ENCODE measurements around the gene SIX1. TPM values are rescaled to one million over a fixed set of nuclear protein-coding genes. Genes with fewer than 3 reads are reported as not detected.

SIX1 gene
- total and polyA plus RNA-seq, 4 donors, result 0.10 to 10.6 (median 1.9) TPM

DNA sequence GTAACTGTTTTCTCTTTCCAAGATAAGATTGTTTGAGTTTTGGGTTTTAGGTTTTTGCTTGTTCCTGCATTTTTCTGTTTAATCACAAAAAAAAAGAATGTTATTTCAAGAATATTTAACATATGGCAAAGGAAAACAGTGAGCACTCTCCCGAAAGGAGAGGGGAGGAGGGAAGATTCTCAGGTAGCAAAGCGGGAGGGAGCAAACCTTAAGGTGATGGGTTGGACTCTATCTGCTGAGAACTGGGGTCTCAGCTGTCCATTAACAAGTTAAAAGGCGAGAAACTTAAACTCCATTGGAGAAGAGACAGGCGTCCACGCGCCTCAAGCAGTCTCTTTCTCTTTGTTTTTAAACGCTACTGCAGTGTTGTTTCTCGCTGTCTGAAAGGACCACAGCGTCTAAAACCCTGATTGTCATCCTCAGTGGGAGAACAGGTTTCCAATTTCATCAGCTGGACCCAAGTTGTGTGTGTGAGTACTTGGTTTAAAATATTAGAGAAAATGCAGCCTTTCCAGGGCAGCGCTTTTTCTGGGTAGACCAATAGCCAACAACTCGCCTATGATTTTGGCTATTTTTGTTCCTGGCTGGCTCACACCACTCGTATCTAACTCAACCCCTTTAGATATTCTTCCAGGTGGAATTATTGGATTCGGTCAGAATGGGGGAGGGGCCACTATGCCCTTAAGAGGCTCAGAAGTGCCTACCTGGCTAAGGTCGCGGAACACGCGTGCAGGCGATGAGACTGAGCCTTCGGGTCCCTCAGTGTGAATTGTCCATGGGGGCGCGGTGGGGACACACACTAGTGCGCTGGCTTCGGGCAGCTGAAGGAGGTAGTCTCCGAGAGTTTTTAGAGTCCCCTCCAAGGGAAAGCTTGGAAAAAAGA lies 8.2 kb downstream of the SIX1 start:
- DNase-seq (no peak), ATAC-seq (ENCODE audit: low FRiP score) (no peak)
- WGBS, 2 donors, result 37% methylated on average over 24 of the region's 24 CpGs
- Histone ChIP-seq H3K27me3 (ENCODE audit: control insufficient read depth in 1 of 2, insufficient read depth in 2 of 2, low read length in 1 of 2) (peaks cover 0 to 3% of the 10 kb centered on the region in 2 donors), H3K4me1 (ENCODE audit: control insufficient read depth in 1 of 2, insufficient read depth in 2 of 2, low read length in 2 of 2) (no peaks in the 10 kb centered on the region), H3K9me3 (ENCODE audit: control insufficient read depth, low read length) (no peaks in the 10 kb centered on the region), H3K4me3 (ENCODE audit: low read length in 2 of 2) (no peak overlapping the region), H3K27ac (ENCODE audit: low read depth in 1 of 2, low read length in 2 of 2) (no peak overlapping the region), H3K36me3 (ENCODE audit: control insufficient read depth in 1 of 2, insufficient read depth in 2 of 2, low read length in 1 of 2) (no peaks in the 10 kb centered on the region)
- intact Hi-C loops (cut with DNase I), result no loop called here

GRCh38 chr14:60639674-60640073 lies 9.6 kb downstream of the SIX1 start:
- intact Hi-C loops (cut with DNase I), result no loop called here
- WGBS, 2 donors, result 0 to 1% methylated on average over 1 of the region's 1 CpG
- H3K9me3 ChIP-seq (ENCODE audit: control insufficient read depth, low read length), result no peaks in the 10 kb centered on the region
- ATAC-seq (ENCODE audit: low FRiP score) (no peak), DNase-seq (no peak)
- H3K4me1 ChIP-seq (ENCODE audit: control insufficient read depth in 1 of 2, insufficient read depth in 2 of 2, low read length in 2 of 2), result no peaks in the 10 kb centered on the region
- no peak overlapping the region for H3K27ac ChIP-seq (ENCODE audit: low read depth in 1 of 2, low read length in 2 of 2)
- peaks cover 0 to 3% of the 10 kb centered on the region in 2 donors for H3K27me3 ChIP-seq (ENCODE audit: control insufficient read depth in 1 of 2, insufficient read depth in 2 of 2, low read length in 1 of 2)
- no peak overlapping the region for H3K4me3 ChIP-seq (ENCODE audit: low read length in 2 of 2)
- no peaks in the 10 kb centered on the region for H3K36me3 ChIP-seq (ENCODE audit: control insufficient read depth in 1 of 2, insufficient read depth in 2 of 2, low read length in 1 of 2)

DNA sequence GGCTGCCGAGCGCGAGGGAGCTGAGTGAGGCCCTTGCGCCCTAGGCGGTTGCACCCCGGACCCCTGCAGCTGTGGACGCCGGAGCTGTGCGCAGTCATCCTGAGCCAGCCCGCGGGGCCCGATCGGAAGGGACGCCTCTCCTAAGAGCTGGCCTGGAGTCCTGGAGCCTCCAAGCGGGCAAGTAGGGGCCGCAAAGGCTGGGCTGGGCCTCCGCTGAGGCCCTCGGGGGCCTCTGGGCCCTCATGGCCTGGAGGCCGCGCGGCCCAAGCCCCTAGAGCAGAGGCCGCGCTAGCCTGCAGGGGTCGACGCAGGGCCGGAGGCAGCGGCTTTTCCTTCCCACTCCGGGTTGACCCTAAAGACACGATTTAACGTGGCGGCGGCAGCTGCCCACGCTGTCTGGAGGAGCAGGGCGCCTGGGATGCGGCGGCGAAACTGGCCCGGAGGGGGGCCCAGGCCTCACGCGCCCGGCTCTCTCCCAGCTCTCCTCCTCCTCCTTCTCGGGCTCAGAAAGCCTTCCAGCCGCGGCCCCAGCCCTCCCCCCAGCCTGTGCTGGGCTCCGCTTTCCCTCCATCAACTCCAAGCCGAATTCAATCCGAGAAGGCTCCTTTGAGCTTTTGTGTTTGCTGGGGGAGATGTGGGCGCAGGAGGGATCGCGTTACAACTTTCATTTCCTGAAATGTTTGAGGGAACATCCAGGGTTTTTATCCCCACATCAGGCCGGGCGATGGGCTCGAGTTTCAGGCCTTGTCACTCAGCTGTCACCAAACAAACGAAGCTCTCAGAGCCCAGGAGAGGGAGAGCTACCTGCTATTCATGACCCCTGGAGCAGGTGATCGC lies 11.6 kb downstream of the SIX1 start:
- peak; percentile 74 for ATAC-seq (ENCODE audit: low FRiP score)
- H3K27me3 ChIP-seq (ENCODE audit: control insufficient read depth in 1 of 2, insufficient read depth in 2 of 2, low read length in 1 of 2), result peaks cover 0 to under 1% of the 10 kb centered on the region in 2 donors

GRCh38 chr14:60636879-60637478 lies 12.3 kb downstream of the SIX1 start:
- no peaks in the 10 kb centered on the region for H3K4me1 ChIP-seq (ENCODE audit: control insufficient read depth in 1 of 2, insufficient read depth in 2 of 2, low read length in 2 of 2)
- no peak overlapping the region for H3K4me3 ChIP-seq (ENCODE audit: low read length in 2 of 2)
- H3K9me3 ChIP-seq (ENCODE audit: control insufficient read depth, low read length), result no peaks in the 10 kb centered on the region
- no peaks in the 10 kb centered on the region for H3K27me3 ChIP-seq (ENCODE audit: control insufficient read depth in 1 of 2, insufficient read depth in 2 of 2, low read length in 1 of 2)
- ATAC-seq (ENCODE audit: low FRiP score), result no peak
- WGBS, 2 donors, result 53 to 64% methylated on average over 20 of the region's 20 CpGs
- intact Hi-C loops (cut with DNase I), result no loop called here
- no peaks in the 10 kb centered on the region for H3K36me3 ChIP-seq (ENCODE audit: control insufficient read depth in 1 of 2, insufficient read depth in 2 of 2, low read length in 1 of 2)
- no peak overlapping the region for H3K27ac ChIP-seq (ENCODE audit: low read depth in 1 of 2, low read length in 2 of 2)
- no peak for DNase-seq

More for the DNA sequence above, 11.6 kb downstream of the SIX1 start:
- Histone ChIP-seq H3K4me3 (ENCODE audit: low read length in 2 of 2) (no peak overlapping the region), H3K4me1 (ENCODE audit: control insufficient read depth in 1 of 2, insufficient read depth in 2 of 2, low read length in 2 of 2) (no peaks in the 10 kb centered on the region), H3K27ac (ENCODE audit: low read depth in 1 of 2, low read length in 2 of 2) (no peak overlapping the region), H3K9me3 (ENCODE audit: control insufficient read depth, low read length) (no peaks in the 10 kb centered on the region), H3K36me3 (ENCODE audit: control insufficient read depth in 1 of 2, insufficient read depth in 2 of 2, low read length in 1 of 2) (no peaks in the 10 kb centered on the region)
- 12 to 14% methylated on average over 48 to 55 of the region's 55 CpGs for WGBS, 2 donors
- intact Hi-C loops (cut with DNase I), result no loop called here
- no peak for DNase-seq

DNA sequence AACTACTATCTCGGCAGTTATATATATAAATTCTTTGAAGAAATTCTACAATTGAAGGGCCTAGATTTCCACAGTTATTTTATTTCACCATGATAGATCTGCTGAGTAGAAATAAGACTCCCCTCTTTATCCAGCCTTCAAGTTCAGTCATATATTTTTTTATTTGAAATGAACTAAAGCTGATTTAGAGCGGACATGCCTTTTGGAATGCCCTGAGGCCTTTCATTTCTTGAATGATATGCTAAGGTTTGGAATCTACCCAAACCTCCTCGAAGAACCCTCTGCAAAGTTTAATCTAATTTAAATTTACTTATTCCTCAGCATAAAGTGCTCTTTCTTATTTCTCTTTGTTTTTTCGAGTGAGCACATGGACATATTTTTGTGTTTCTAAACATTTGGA lies 15.1 kb downstream of the SIX1 start:
- Histone ChIP-seq H3K36me3 (ENCODE audit: control insufficient read depth in 1 of 2, insufficient read depth in 2 of 2, low read length in 1 of 2) (no peaks in the 10 kb centered on the region), H3K4me3 (ENCODE audit: low read length in 2 of 2) (no peak overlapping the region), H3K9me3 (ENCODE audit: control insufficient read depth, low read length) (no peaks in the 10 kb centered on the region), H3K27me3 (ENCODE audit: control insufficient read depth in 1 of 2, insufficient read depth in 2 of 2, low read length in 1 of 2) (no peaks in the 10 kb centered on the region), H3K27ac (ENCODE audit: low read depth in 1 of 2, low read length in 2 of 2) (no peak overlapping the region), H3K4me1 (ENCODE audit: control insufficient read depth in 1 of 2, insufficient read depth in 2 of 2, low read length in 2 of 2) (no peaks in the 10 kb centered on the region)
- no peak for ATAC-seq (ENCODE audit: low FRiP score)
- WGBS, 2 donors, result 76 to 79% methylated on average over 4 of the region's 4 CpGs
- intact Hi-C loops (cut with DNase I), result no loop called here
- no peak for DNase-seq

DNA sequence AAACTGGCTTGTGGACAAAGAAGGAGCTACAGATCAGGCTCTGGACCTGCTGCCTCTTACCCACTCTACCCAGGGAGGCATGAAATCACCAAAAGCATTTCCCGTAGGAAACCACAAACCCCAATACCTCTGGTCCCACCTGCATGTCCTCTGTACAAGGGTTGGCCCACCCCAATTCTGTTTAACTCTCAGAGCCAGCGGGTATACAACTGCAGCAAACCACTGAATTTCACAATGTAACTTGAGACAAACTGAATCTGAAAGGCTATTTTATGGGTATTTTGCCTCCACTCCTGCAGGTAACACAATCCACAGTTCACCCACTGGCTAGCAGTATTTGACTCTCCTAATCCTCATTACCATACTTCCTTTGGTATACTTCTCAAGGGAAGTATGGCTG lies 16.5 kb downstream of the SIX1 start:
- no peaks in the 10 kb centered on the region for H3K4me1 ChIP-seq (ENCODE audit: control insufficient read depth in 1 of 2, insufficient read depth in 2 of 2, low read length in 2 of 2)

DNA sequence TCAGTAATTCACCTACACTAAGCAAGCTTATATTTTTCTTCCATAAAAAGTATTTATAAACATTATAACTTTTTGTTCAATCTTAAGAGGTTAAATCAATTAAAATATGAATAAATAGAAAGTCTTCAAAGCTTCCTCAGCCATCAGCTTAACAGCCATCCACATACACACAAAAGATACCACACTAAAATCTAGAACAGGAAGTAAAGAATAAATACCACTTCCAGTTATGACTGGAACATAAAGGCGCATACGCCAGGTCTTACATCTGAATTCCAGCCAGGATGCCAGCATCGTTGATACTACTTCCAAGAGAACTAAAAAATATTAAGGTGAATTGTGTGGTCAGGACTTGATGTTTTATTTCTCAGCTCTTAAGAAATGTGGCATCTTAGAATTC lies 17.0 kb downstream of the SIX1 start:
- H3K4me1 ChIP-seq (ENCODE audit: control insufficient read depth in 1 of 2, insufficient read depth in 2 of 2, low read length in 2 of 2), result no peaks in the 10 kb centered on the region
- no peaks in the 10 kb centered on the region for H3K36me3 ChIP-seq (ENCODE audit: control insufficient read depth in 1 of 2, insufficient read depth in 2 of 2, low read length in 1 of 2)
- no peak overlapping the region for H3K4me3 ChIP-seq (ENCODE audit: low read length in 2 of 2)
- H3K27ac ChIP-seq (ENCODE audit: low read depth in 1 of 2, low read length in 2 of 2), result no peak overlapping the region
- H3K27me3 ChIP-seq (ENCODE audit: control insufficient read depth in 1 of 2, insufficient read depth in 2 of 2, low read length in 1 of 2), result no peaks in the 10 kb centered on the region
- ATAC-seq (ENCODE audit: low FRiP score) (no peak), DNase-seq (no peak)
- intact Hi-C loops (cut with DNase I), result no loop called here
- 71% methylated on average over 3 of the region's 3 CpGs for WGBS, 2 donors
- H3K9me3 ChIP-seq (ENCODE audit: control insufficient read depth, low read length), result no peaks in the 10 kb centered on the region

More for the DNA sequence above, 16.5 kb downstream of the SIX1 start:
- Histone ChIP-seq H3K27me3 (ENCODE audit: control insufficient read depth in 1 of 2, insufficient read depth in 2 of 2, low read length in 1 of 2) (no peaks in the 10 kb centered on the region), H3K36me3 (ENCODE audit: control insufficient read depth in 1 of 2, insufficient read depth in 2 of 2, low read length in 1 of 2) (no peaks in the 10 kb centered on the region), H3K4me3 (ENCODE audit: low read length in 2 of 2) (no peak overlapping the region), H3K27ac (ENCODE audit: low read depth in 1 of 2, low read length in 2 of 2) (no peak overlapping the region), H3K9me3 (ENCODE audit: control insufficient read depth, low read length) (no peaks in the 10 kb centered on the region)
- WGBS, 2 donors, result 74 to 82% methylated on average over 2 of the region's 2 CpGs
- DNase-seq (no peak), ATAC-seq (ENCODE audit: low FRiP score) (no peak)
- intact Hi-C loops (cut with DNase I), result no loop called here

- H3K27ac ChIP-seq (ENCODE audit: low read depth in 1 of 2, low read length in 2 of 2), result no peak overlapping the region
- no peaks in the 10 kb centered on the region for H3K36me3 ChIP-seq (ENCODE audit: control insufficient read depth in 1 of 2, insufficient read depth in 2 of 2, low read length in 1 of 2)
- ATAC-seq (ENCODE audit: low FRiP score) (no peak), DNase-seq (no peak)
- no peak overlapping the region for H3K4me3 ChIP-seq (ENCODE audit: low read length in 2 of 2)
- 84 to 87% methylated on average over 2 of the region's 2 CpGs for WGBS, 2 donors
- intact Hi-C loops (cut with DNase I), result no loop called here
- no peaks in the 10 kb centered on the region for H3K9me3 ChIP-seq (ENCODE audit: control insufficient read depth, low read length)
- no peaks in the 10 kb centered on the region for H3K27me3 ChIP-seq (ENCODE audit: control insufficient read depth in 1 of 2, insufficient read depth in 2 of 2, low read length in 1 of 2)
- no peaks in the 10 kb centered on the region for H3K4me1 ChIP-seq (ENCODE audit: control insufficient read depth in 1 of 2, insufficient read depth in 2 of 2, low read length in 2 of 2)
These were observed 17.4 kb downstream of the SIX1 start for GRCh38 chr14:60631842-60632241.

Measured in aorta (tissue), 5 donors.